Astrocyte of the cerebellum (primary cell): ENCODE measurements around the gene S100A16.
"Not testable (repeated sequence)": the region's sequence is repeated elsewhere in the genome, so short reads cannot be mapped to it uniquely, and the experiment has no call there.

ENCODE experiments used
- DNase-seq: peaks from one replicate; pipeline ENCODE4 v3.0.0-alpha.2; 2011; ENCODE audit warnings: low read depth
- H3K4me3 ChIP-seq: 2 replicates; pipeline ENCODE4 v1.5.1; 2011; ENCODE audit warnings: mild to moderate bottlenecking, low read depth, low read length, moderate library complexity
- in situ Hi-C: cut with HindIII; loops from 2 replicates; pipeline ENCODE4 v1.10.0; 2017; ENCODE audit warnings: low sequenced_read_pairs
- TF ChIP-seq, protein P1 (sequence below): IDR thresholded peaks from 2 replicates; pipeline ENCODE4 v1.5.1; 2012; ENCODE audit warnings: low read length, low read depth, moderate library complexity, mild to moderate bottlenecking; ENCODE audit errors: missing control alignments

The S100A16 gene

DNA sequence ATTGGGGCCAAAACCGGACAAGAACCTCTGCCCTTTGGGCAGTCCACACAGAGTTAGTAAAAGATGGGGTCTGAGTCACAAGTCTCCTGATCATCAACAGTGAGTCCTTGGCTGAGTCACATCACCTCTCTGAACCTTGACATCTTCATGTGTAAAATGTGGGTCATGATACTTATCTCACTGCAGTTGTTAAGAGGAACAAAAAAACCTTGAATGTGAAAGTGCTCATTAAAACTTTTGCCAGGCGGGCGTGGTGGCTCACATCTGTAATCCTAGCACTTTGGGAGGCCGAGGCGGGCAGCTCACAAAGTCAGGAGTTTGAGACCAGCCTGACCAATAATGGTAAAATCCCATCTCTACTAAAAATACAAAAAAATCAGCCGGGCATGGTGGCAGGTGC lies 15.7 kb downstream of the S100A16 start:
- in situ Hi-C loops, result no loop called here
- no peak for DNase-seq
- H3K4me3 ChIP-seq, result no peak overlapping the region
- TF ChIP-seq, protein P1, sequence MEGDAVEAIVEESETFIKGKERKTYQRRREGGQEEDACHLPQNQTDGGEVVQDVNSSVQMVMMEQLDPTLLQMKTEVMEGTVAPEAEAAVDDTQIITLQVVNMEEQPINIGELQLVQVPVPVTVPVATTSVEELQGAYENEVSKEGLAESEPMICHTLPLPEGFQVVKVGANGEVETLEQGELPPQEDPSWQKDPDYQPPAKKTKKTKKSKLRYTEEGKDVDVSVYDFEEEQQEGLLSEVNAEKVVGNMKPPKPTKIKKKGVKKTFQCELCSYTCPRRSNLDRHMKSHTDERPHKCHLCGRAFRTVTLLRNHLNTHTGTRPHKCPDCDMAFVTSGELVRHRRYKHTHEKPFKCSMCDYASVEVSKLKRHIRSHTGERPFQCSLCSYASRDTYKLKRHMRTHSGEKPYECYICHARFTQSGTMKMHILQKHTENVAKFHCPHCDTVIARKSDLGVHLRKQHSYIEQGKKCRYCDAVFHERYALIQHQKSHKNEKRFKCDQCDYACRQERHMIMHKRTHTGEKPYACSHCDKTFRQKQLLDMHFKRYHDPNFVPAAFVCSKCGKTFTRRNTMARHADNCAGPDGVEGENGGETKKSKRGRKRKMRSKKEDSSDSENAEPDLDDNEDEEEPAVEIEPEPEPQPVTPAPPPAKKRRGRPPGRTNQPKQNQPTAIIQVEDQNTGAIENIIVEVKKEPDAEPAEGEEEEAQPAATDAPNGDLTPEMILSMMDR, result no peak

GRCh38 chr1:153592748-153593147 lies 20.2 kb downstream of the S100A16 start:
- no peak overlapping the region for H3K4me3 ChIP-seq
- in situ Hi-C loops, result no loop called here
- TF ChIP-seq, protein P1, result no peak
- no peak for DNase-seq

DNA sequence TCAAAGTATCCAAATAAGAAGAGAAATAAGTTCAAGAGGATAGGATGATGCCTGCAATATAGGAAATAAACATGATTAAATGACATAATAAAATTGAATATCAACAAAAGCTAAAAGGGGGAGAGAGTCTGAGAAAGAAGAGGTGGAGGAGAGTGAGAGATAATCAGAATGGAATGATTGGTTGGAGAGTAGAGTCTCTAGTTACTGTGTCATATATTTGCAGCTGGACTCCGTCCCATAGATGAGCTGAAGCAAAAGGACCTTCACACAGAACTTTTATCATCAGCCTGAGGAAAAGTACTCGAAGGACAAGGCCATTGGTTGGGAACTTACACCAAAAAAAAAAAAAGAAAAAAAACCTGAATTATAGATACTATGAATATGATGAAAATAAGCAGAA lies 24.5 kb downstream of the S100A16 start:
- in situ Hi-C loops, result no loop called here
- H3K4me3 ChIP-seq, result no peak overlapping the region
- TF ChIP-seq, protein P1, result no peak
- no peak for DNase-seq

GRCh38 chr1:153588033-153588432 lies 24.9 kb downstream of the S100A16 start:
- DNase-seq, in situ Hi-C loops, H3K4me3 ChIP-seq: not testable (repeated sequence)

- in situ Hi-C loops, result no loop called here
- TF ChIP-seq, protein P1, result no peak
- H3K4me3 ChIP-seq, result no peak overlapping the region
- DNase-seq, result no peak
These were observed 25.6 kb downstream of the S100A16 start for GRCh38 chr1:153587314-153587713.

DNA sequence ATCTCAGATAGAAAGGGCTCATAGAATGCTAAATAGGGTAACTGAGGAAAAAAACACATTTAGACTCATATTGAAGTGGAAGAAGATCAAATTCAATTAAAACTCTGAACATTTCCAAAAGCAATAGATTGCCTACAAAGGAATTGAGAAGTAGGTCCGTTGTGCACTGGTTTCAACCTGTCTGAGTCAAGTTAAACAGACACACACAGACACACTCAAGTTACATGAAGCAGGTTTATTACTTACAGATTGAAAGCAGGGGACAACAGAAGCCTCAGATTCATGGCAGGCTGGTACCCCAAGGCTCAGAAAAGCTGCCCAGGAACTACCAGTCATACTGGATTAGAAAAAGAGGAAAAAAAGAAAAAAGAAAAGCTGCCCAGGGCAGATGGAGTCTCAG lies 26.6 kb downstream of the S100A16 start:
- no peak overlapping the region for H3K4me3 ChIP-seq
- no peak for DNase-seq
- in situ Hi-C loops, result no loop called here
- TF ChIP-seq, protein P1, result no peak

DNA sequence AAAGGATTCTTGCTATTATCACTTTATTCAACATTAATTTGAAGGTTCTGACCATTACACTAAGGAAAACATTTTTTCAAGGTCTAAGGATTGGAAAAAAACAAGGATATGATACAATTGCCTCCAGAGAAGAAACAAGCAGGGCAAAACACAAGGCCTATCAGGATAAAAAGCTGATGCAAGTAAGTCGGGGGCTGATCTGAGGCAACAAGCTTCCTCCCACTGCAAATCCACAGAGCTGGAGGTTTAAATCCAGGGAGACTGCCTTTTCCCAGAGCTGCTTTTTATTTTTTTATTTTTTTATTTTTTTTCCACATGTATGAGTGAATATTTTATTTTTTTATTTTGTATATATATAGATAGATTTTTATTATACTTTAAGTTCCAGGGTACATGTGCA lies 27.9 kb downstream of the S100A16 start:
- TF ChIP-seq, protein P1, result no peak
- no peak overlapping the region for H3K4me3 ChIP-seq
- no peak for DNase-seq
- in situ Hi-C loops, result no loop called here
